ENCODE results near the gene PKP3. TPM values are rescaled to one million over a fixed set of nuclear protein-coding genes. Genes with fewer than 3 reads are reported as not detected.

The PKP3 gene
- total RNA-seq, 4 donors from 2014 or later = 0.33 to 2.8 (median 1.3) TPM

- no peak for TF ChIP-seq CTCF (IDR thresholded peaks at IDR 0.05; ENCODE audit: low read depth)
Measured at GRCh38 chr11:353179-353873, 40.7 kb upstream of the PKP3 start.

- TF ChIP-seq CTCF (IDR thresholded peaks at IDR 0.05; ENCODE audit: low read depth) = no peak
Measured at GRCh38 chr11:355581-356458, 38.2 kb upstream of the PKP3 start.

- no peak for TF ChIP-seq CTCF (IDR thresholded peaks at IDR 0.05; ENCODE audit: low read depth)
Measured at GRCh38 chr11:356610-357009, 37.4 kb upstream of the PKP3 start.

- no peak for TF ChIP-seq CTCF (IDR thresholded peaks at IDR 0.05; ENCODE audit: low read depth)
Measured at GRCh38 chr11:357582-357981, 36.4 kb upstream of the PKP3 start.

GRCh38 chr11:358129-358800, 35.7 kb upstream of the PKP3 start:
- TF ChIP-seq CTCF (IDR thresholded peaks at IDR 0.05; ENCODE audit: low read depth) = no peak

GRCh38 chr11:359181-359714, 34.8 kb upstream of the PKP3 start:
- TF ChIP-seq CTCF (IDR thresholded peaks at IDR 0.05; ENCODE audit: low read depth) = no peak
